ENCODE results near the gene CAST.

- TF ChIP-seq, protein P1, sequence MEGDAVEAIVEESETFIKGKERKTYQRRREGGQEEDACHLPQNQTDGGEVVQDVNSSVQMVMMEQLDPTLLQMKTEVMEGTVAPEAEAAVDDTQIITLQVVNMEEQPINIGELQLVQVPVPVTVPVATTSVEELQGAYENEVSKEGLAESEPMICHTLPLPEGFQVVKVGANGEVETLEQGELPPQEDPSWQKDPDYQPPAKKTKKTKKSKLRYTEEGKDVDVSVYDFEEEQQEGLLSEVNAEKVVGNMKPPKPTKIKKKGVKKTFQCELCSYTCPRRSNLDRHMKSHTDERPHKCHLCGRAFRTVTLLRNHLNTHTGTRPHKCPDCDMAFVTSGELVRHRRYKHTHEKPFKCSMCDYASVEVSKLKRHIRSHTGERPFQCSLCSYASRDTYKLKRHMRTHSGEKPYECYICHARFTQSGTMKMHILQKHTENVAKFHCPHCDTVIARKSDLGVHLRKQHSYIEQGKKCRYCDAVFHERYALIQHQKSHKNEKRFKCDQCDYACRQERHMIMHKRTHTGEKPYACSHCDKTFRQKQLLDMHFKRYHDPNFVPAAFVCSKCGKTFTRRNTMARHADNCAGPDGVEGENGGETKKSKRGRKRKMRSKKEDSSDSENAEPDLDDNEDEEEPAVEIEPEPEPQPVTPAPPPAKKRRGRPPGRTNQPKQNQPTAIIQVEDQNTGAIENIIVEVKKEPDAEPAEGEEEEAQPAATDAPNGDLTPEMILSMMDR (IDR thresholded peaks at IDR 0.05), result no peak
- no peak for TF ChIP-seq EZH2 (IDR thresholded peaks at IDR 0.05; ENCODE audit: borderline replicate concordance, insufficient read depth, low read depth, low read length, poor library complexity, severe bottlenecking)
Measured at GRCh38 chr5:96649681-96650540, 12.3 kb upstream of the CAST start.
